Keratinocyte (primary cell): ENCODE results near the gene LRRN3.

Experiments
- CTCF ChIP-seq, 3 experiments: IDR thresholded peaks in 1 of 3; conservative IDR thresholded peaks in 1 of 3; optimal IDR thresholded peaks in 1 of 3; 2 replicates in 2 of 3; 3 replicates in 1 of 3; pipeline versions ENCODE3 to v1.5.1; 2011; ENCODE audit warnings: low read length in 3 of 3, mild to moderate bottlenecking in 3 of 3, moderate library complexity in 2 of 3, control low read depth in 1 of 3, inconsistent platforms in 1 of 3; ENCODE audit not compliant: insufficient read depth in 2 of 3; ENCODE audit errors: extremely low read depth in 1 of 3
- EZH2 ChIP-seq: IDR thresholded peaks from one replicate; pipeline ENCODE4 v1.6.1; 2012; ENCODE audit warnings: inconsistent platforms, mild to moderate bottlenecking, low read length, moderate library complexity

GRCh38 chr7:111108496-111108895 lies 17.6 kb downstream of the LRRN3 start:
- no peak for TF ChIP-seq CTCF (optimal IDR thresholded peaks at IDR 0.05 in 1 of 3, IDR thresholded peaks at IDR 0.05 in 1 of 3, conservative IDR thresholded peaks at IDR 0.05 in 1 of 3; ENCODE audit: extremely low read depth in 1 of 3, insufficient read depth in 2 of 3, low read length in 3 of 3)
- no peak for TF ChIP-seq EZH2
